ENCODE measurements around the gene DTWD2.

- TF ChIP-seq POLR2A (IDR thresholded peaks at IDR 0.05), result no peak
- TF ChIP-seq CTCF (IDR thresholded peaks at IDR 0.05), result no peak
Measured at GRCh38 chr5:118862596-118862995, 125.8 kb downstream of the DTWD2 start.
